ENCODE data around the gene TMEM91.
"Not testable (repeated sequence)": the region's sequence is repeated elsewhere in the genome, so short reads cannot be mapped to it uniquely, and the experiment has no call there.

TMEM91 gene

DNA sequence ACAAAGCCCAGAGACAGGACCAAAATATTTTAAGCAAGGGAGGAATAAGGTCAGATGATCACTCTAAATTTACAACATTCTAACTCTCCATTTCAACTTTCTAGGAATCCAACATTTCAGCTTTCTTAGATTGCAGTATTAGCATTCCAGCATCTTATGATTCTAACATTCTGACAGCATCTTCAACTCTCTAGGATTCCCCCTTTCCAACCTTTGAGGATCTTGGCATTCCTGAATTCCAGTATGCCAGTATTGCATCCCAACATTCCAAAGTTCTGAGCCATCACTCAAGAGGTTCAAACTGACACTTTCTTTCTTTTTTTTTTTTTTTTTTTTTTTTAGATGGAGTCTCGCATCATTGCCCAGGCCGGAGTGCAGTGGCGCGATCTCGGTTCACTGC, 36.4 kb upstream of the TMEM91 start:
- no peak for DNase-seq
- Histone ChIP-seq H3K27ac (no peak overlapping the region), H3K27me3 (ENCODE audit: insufficient read depth, low read depth, severe bottlenecking) (no peaks in the 10 kb centered on the region), H3K9me3 (ENCODE audit: severe bottlenecking) (no peaks in the 10 kb centered on the region), H3K4me3 (ENCODE audit: low read depth, low read length) (no peak overlapping the region), H3K36me3 (no peaks in the 10 kb centered on the region)
- TF ChIP-seq, protein P1, sequence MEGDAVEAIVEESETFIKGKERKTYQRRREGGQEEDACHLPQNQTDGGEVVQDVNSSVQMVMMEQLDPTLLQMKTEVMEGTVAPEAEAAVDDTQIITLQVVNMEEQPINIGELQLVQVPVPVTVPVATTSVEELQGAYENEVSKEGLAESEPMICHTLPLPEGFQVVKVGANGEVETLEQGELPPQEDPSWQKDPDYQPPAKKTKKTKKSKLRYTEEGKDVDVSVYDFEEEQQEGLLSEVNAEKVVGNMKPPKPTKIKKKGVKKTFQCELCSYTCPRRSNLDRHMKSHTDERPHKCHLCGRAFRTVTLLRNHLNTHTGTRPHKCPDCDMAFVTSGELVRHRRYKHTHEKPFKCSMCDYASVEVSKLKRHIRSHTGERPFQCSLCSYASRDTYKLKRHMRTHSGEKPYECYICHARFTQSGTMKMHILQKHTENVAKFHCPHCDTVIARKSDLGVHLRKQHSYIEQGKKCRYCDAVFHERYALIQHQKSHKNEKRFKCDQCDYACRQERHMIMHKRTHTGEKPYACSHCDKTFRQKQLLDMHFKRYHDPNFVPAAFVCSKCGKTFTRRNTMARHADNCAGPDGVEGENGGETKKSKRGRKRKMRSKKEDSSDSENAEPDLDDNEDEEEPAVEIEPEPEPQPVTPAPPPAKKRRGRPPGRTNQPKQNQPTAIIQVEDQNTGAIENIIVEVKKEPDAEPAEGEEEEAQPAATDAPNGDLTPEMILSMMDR (IDR thresholded peaks at IDR 0.05; ENCODE audit: low read depth, low read length): no peak

DNA sequence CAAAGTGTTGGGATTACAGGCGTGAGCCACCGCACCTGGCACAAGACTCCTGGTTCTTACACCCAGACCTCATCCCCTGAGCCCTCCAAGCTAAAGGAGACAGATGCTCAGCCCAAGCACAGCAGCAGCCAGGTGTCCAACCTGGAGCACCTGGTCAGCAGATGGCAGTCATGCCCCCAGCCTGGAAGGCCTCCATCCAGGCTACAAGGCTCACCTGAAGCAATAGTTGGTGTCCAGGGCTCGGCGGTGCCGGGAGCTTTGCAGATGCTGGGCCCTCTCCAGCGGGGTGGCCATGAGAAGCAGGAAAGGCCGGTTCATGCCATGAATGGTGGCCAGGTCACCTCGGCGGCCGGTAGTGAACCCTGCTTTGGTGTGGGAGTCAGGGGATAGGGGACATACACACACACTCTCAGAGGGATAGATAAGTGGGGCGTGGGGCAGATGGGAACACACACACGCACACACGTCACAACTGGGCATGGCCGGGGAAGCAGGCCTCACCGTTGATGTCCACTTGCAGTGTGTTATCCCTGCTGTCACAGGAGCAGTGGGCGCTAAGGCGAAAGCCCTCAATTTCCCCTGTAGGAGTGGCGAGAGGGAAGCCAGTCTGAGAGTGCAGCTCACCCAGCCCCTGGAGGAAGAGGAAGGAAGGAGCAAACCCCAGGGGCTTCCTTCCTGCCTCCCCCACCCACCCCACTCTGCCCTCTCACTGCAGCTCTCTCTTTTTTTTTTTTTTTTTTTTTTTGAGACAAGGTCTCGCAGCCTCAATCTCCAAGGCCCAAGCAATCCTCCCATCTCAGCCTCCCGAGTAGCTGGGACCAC, 34.5 kb upstream of the TMEM91 start:
- no peak for DNase-seq
- no peaks in the 10 kb centered on the region; the same call in 1 of the 2 replicates for H3K36me3 ChIP-seq
- no peaks in the 10 kb centered on the region for H3K9me3 ChIP-seq (ENCODE audit: severe bottlenecking)
- no peak overlapping the region for H3K27ac ChIP-seq
- no peak overlapping the region for H3K4me3 ChIP-seq (ENCODE audit: low read depth, low read length)
- no peaks in the 10 kb centered on the region for H3K27me3 ChIP-seq (ENCODE audit: insufficient read depth, low read depth, severe bottlenecking)
- TF ChIP-seq, protein P1 (IDR thresholded peaks at IDR 0.05; ENCODE audit: low read depth, low read length): peak; percentile 32; the same call in 1 of the 2 replicates

DNA sequence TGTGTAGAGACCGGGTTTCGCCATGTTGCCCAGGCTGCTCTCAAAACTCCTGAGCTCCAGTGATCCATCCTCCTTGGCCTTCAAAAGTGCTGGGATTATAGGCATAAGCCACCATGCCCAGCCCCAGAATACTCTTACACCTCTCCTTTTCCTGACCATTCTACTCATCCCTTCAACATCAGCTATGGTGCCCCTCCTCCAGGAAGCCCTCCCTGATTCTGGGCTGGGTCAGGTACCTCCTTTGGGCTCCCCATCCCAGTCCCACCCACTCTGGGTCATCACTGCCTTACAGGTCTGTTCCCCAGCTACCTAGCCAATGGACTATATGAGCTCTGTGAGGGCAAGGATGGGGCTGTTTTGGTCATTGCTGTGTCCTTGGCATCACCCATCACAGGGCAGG, 32.2 kb upstream of the TMEM91 start:
- DNase-seq: no peak
- Histone ChIP-seq H3K27me3 (ENCODE audit: insufficient read depth, low read depth, severe bottlenecking) (no peaks in the 10 kb centered on the region), H3K36me3 (no peaks in the 10 kb centered on the region; the same call in 1 of the 2 replicates), H3K4me3 (ENCODE audit: low read depth, low read length) (no peak overlapping the region), H3K9me3 (ENCODE audit: severe bottlenecking) (no peaks in the 10 kb centered on the region), H3K27ac (no peak overlapping the region)
- TF ChIP-seq, protein P1 (IDR thresholded peaks at IDR 0.05; ENCODE audit: low read depth, low read length): no peak

DNA sequence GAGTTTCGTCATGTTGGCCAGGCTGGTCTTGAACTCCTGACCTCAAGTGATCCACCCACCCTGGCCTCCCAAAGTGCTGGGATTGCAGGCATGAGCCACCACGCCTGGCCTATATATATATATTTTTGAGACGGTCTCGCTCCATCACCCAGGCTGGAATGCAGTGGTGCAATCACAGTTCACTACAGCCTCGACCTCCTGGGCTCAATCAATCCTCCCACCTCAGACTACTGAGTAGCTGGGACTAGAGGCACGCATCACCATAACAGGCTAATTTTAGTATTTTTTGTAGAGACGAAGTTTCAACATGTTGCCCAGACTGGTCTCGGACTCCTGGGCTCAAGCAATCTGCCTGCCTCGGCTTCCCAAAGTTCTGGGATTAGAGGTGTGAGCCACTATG, 29.4 kb upstream of the TMEM91 start:
- not testable (repeated sequence) for H3K36me3 ChIP-seq; H3K27me3 ChIP-seq (ENCODE audit: insufficient read depth, low read depth, severe bottlenecking); H3K9me3 ChIP-seq (ENCODE audit: severe bottlenecking); H3K4me3 ChIP-seq (ENCODE audit: low read depth, low read length); H3K27ac ChIP-seq; DNase-seq

DNA sequence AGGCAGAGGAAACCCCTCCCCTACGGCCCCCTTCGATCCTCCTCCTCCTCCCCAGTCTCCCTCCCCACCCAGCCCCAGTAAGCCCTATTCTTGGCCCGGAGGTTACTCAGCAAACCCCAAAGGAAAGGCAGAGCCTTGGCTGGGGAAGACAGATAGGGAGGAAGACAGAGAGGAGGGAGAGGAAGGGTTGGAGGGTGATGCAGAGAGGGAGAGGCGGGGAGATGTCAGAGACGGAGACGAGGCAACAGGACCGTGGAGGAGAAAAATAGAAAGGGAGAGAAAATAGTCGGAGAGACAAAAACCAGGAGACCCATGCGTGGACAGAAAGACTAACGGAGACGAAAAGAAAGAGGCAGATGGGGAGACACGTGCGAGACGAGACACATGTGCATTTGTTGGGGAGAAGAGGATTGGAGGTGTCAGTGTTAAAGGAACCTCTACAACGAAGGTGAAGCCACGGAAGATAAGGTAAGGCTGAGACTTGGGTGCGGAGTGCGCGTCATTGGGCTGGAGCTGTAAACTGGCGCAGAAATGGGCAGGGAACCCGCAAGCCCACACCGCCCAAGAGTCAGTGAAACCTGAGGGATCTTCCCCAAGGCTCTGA, 25.5 kb upstream of the TMEM91 start:
- Histone ChIP-seq H3K36me3 (no peaks in the 10 kb centered on the region; the same call in 1 of the 2 replicates), H3K4me3 (ENCODE audit: low read depth, low read length) (peak overlapping the region; percentile 57), H3K9me3 (ENCODE audit: severe bottlenecking) (no peaks in the 10 kb centered on the region), H3K27me3 (ENCODE audit: insufficient read depth, low read depth, severe bottlenecking) (peaks cover 10% of the 10 kb centered on the region), H3K27ac (no peak overlapping the region)
- TF ChIP-seq, protein P1 (IDR thresholded peaks at IDR 0.05; ENCODE audit: low read depth, low read length): no peak
- DNase-seq: no peak
